ENCODE data around the gene FGF18. TPM values are rescaled to one million over a fixed set of nuclear protein-coding genes. Genes with fewer than 3 reads are reported as not detected.

The FGF18 gene
- total and polyA plus RNA-seq, 7 donors, result 0.28 to 3.0 (median 0.48) TPM; not detected in 3

DNA sequence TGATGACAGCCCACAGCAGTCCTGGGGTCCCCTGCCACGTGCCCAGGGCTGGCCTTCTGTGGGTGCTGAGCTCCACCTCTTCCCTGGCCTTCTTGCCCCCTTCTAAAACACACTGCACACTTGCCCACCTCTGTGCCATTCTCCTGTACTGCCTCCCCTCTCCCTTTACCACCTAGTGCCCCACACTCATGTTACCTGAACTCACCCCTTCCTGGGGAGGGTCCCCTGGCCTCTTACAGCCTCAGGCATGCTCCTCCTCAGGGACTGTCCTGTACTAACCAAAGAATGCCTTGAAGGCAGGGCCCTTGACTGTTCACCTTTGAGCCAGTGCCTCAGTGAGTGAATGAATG is 60.3 kb downstream of the FGF18 start:
- peaks cover 0 to 15% (median 11%) of the 10 kb centered on the region in 4 donors for H3K4me1 ChIP-seq
- no peak overlapping the region for H3K27ac ChIP-seq
- 64 to 85% methylated on average over 1 of the region's 1 CpG for WGBS, 2 donors
- H3K36me3 ChIP-seq, result no peaks in the 10 kb centered on the region
- TF ChIP-seq CTCF (IDR thresholded peaks at IDR 0.05) (no peak), POLR2AphosphoS5 (IDR thresholded peaks at IDR 0.05) (no peak), POLR2A (IDR thresholded peaks at IDR 0.05) (no peak), EP300 (IDR thresholded peaks at IDR 0.05) (no peak)
- H3K4me3 ChIP-seq, result no peak overlapping the region
- no peak for DNase-seq
- H3K9me3 ChIP-seq, result no peaks in the 10 kb centered on the region
- H3K27me3 ChIP-seq, result no peaks in the 10 kb centered on the region
- intact Hi-C loops (cut with DNase I), result no loop called here

DNA sequence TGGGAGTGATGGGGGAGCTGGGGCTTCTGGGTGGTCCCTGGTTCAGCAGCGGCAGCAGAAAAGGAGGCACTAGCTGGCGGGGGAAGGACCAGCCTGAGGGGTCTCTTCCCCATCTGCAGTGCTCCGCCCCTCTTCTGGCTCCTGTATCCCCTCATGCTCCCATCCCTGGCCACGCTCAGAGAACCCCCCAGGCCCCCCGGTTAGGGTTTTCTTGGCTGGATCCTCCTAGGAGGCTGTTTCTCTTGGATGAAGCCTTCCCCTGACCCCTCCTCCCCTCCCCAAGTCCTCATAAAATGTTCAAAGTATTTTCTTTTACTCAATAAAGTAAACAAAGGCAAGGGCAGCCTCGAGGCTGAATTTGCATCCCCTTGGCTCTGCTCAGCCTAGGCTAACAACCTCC is 60.8 kb downstream of the FGF18 start:
- Histone ChIP-seq H3K27me3 (no peaks in the 10 kb centered on the region), H3K27ac (no peak overlapping the region), H3K4me3 (no peak overlapping the region), H3K9me3 (no peaks in the 10 kb centered on the region), H3K4me1 (peaks cover 0 to 15% (median 11%) of the 10 kb centered on the region in 4 donors), H3K36me3 (no peaks in the 10 kb centered on the region)
- intact Hi-C loops (cut with DNase I), result no loop called here
- WGBS, 2 donors, result 67 to 71% methylated on average over 6 of the region's 6 CpGs
- DNase-seq, result no peak
- TF ChIP-seq POLR2AphosphoS5 (IDR thresholded peaks at IDR 0.05) (no peak), CTCF (IDR thresholded peaks at IDR 0.05) (no peak), EP300 (IDR thresholded peaks at IDR 0.05) (no peak), POLR2A (IDR thresholded peaks at IDR 0.05) (no peak)

GRCh38 chr5:171481571-171482433 is 62.4 kb downstream of the FGF18 start:
- Histone ChIP-seq H3K36me3 (no peaks in the 10 kb centered on the region), H3K27me3 (no peaks in the 10 kb centered on the region), H3K4me3 (no peak overlapping the region), H3K4me1 (peaks cover 0 to 15% (median 11%) of the 10 kb centered on the region in 4 donors), H3K9me3 (no peaks in the 10 kb centered on the region), H3K27ac (no peak overlapping the region)
- no peak for DNase-seq
- no peak for TF ChIP-seq POLR2A (IDR thresholded peaks at IDR 0.05)
- intact Hi-C loops (cut with DNase I), result no loop called here
- WGBS, 2 donors, result 83 to 89% methylated on average over 10 of the region's 10 CpGs

DNA sequence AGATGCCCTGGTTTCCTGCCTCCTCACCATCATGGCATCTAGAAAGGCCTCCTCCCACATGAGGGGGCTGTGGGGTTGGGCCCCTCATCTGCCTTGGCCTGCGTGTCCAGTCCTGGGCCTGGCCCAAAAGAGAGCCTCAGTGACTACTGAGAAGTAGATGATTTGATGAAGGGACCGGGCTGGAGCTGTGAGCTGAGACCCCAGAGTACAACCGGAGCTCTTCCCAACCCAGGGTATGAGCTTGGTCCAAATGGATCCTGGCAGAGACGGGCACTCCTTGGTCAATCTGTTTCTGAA is 62.9 kb downstream of the FGF18 start:
- Histone ChIP-seq H3K4me3 (no peak overlapping the region), H3K36me3 (no peaks in the 10 kb centered on the region), H3K27ac (no peak overlapping the region), H3K4me1 (peaks cover 0 to 15% (median 11%) of the 10 kb centered on the region in 4 donors), H3K27me3 (no peaks in the 10 kb centered on the region), H3K9me3 (no peaks in the 10 kb centered on the region)
- WGBS, 2 donors, result 79 to 91% methylated on average over 4 of the region's 4 CpGs
- intact Hi-C loops (cut with DNase I), result no loop called here
- TF ChIP-seq CTCF (IDR thresholded peaks at IDR 0.05) (no peak), POLR2AphosphoS5 (IDR thresholded peaks at IDR 0.05) (no peak), EP300 (IDR thresholded peaks at IDR 0.05) (no peak), POLR2A (IDR thresholded peaks at IDR 0.05) (no peak)
- DNase-seq, result no peak

DNA sequence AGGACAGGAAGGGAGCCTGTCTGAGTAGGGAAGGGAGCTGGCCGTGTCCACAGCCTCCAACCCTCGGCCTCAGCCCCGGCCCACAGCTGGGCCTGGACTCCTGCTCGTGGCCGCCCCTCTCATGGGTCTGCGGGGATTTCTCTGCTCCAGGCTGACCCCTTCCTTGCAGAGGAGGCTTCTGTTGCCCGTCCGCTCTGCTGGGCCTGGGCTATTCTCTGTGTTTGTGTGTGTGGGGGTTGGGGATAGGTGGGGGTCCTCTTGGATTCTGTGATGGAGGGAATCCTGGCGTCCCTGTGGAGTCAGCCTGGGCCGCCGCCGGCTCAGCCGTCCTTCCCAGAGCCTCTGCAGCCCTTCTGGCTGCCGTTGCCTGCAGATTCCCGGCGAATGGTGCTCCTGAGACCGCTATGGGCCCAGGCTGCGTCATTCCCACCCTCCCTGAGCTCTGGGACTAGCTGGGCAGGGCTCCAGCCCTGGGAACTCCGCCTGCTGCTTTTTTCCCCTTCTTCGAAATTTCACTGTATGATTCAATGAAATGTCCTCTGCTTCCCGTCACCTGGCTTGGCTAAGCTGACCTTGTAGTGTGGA is 64.2 kb downstream of the FGF18 start:
- H3K9me3 ChIP-seq, result no peaks in the 10 kb centered on the region
- H3K36me3 ChIP-seq, result no peaks in the 10 kb centered on the region
- peak overlapping the region; percentile 41 to 76 (median 53) for H3K27ac ChIP-seq
- no peak overlapping the region for H3K4me3 ChIP-seq
- no peaks in the 10 kb centered on the region for H3K27me3 ChIP-seq
- WGBS, 2 donors, result 77 to 79% methylated on average over 21 of the region's 21 CpGs
- intact Hi-C loops (cut with DNase I), result no loop called here
- peak in 1 of 4 donors; percentile 75 for TF ChIP-seq EP300 (IDR thresholded peaks at IDR 0.05)
- TF ChIP-seq POLR2A (IDR thresholded peaks at IDR 0.05), result no peak
- no peak for TF ChIP-seq CTCF (IDR thresholded peaks at IDR 0.05)
- TF ChIP-seq POLR2AphosphoS5 (IDR thresholded peaks at IDR 0.05), result peak in 3 of 4 donors; percentile 33 to 70 (median 42)
- H3K4me1 ChIP-seq, result peaks cover 0 to 15% (median 11%) of the 10 kb centered on the region in 4 donors
- peak; percentile 94 for DNase-seq

Measured in sigmoid colon (tissue), 7 donors.